ENCODE data around the gene ARHGDIG.

Gene ARHGDIG

GRCh38 chr16:243348-243747 is 37.0 kb upstream of the ARHGDIG start:
- Histone ChIP-seq H3K4me3 (replicated peaks; ENCODE audit: insufficient read depth, low read length) (no peak overlapping the region), H3K27ac (replicated peaks) (no peak overlapping the region), H3K27me3 (ENCODE audit: insufficient read depth, poor library complexity, severe bottlenecking) (no peaks in the 10 kb centered on the region)
- TF ChIP-seq GABPA (IDR thresholded peaks at IDR 0.05; ENCODE audit: low read depth) = no peak
- no peak for TF ChIP-seq CTCF (IDR thresholded peaks at IDR 0.05; ENCODE audit: insufficient read depth, low read length)
- no peak for TF ChIP-seq SPI1 (IDR thresholded peaks at IDR 0.05; ENCODE audit: borderline replicate concordance, low read depth)
- no peak for TF ChIP-seq POLR2AphosphoS5 (IDR thresholded peaks at IDR 0.05; ENCODE audit: low read depth)
- TF ChIP-seq REST (IDR thresholded peaks at IDR 0.05; ENCODE audit: insufficient replicate concordance, low read depth) = no peak
- no peak for DNase-seq (ENCODE audit: low read depth in 1 of 2, low spot score in 1 of 2)

- no peak for DNase-seq (ENCODE audit: low read depth in 1 of 2, low spot score in 1 of 2)
- Histone ChIP-seq H3K27me3 (ENCODE audit: insufficient read depth, poor library complexity, severe bottlenecking) (no peaks in the 10 kb centered on the region), H3K4me3 (replicated peaks; ENCODE audit: insufficient read depth, low read length) (no peak overlapping the region), H3K27ac (replicated peaks) (no peak overlapping the region)
- TF ChIP-seq CTCF (IDR thresholded peaks at IDR 0.05; ENCODE audit: insufficient read depth, low read length) (no peak), REST (IDR thresholded peaks at IDR 0.05; ENCODE audit: insufficient replicate concordance, low read depth) (no peak), GABPA (IDR thresholded peaks at IDR 0.05; ENCODE audit: low read depth) (no peak), SPI1 (IDR thresholded peaks at IDR 0.05; ENCODE audit: borderline replicate concordance, low read depth) (no peak), POLR2AphosphoS5 (IDR thresholded peaks at IDR 0.05; ENCODE audit: low read depth) (no peak)
Observed at GRCh38 chr16:245105-245504, 35.3 kb upstream of the ARHGDIG start.

GRCh38 chr16:247027-247426 is 33.4 kb upstream of the ARHGDIG start:
- TF ChIP-seq REST (IDR thresholded peaks at IDR 0.05; ENCODE audit: insufficient replicate concordance, low read depth) (no peak), GABPA (IDR thresholded peaks at IDR 0.05; ENCODE audit: low read depth) (no peak), POLR2AphosphoS5 (IDR thresholded peaks at IDR 0.05; ENCODE audit: low read depth) (no peak), SPI1 (IDR thresholded peaks at IDR 0.05; ENCODE audit: borderline replicate concordance, low read depth) (no peak), CTCF (IDR thresholded peaks at IDR 0.05; ENCODE audit: insufficient read depth, low read length) (no peak)
- no peak for DNase-seq (ENCODE audit: low read depth in 1 of 2, low spot score in 1 of 2)
- Histone ChIP-seq H3K27me3 (ENCODE audit: insufficient read depth, poor library complexity, severe bottlenecking) (no peaks in the 10 kb centered on the region), H3K27ac (replicated peaks) (no peak overlapping the region), H3K4me3 (replicated peaks; ENCODE audit: insufficient read depth, low read length) (no peak overlapping the region)

Measured in HL-60 (cell line).